Tibial nerve (tissue), 3 donors: ENCODE results near the gene PROB1.

Experiments used
- CTCF ChIP-seq, 5 experiments: fragments of 200-600 bp in 3 of 5; fragments of 450-650 bp in 2 of 5; sonication (generic) in 3 of 5; IDR thresholded peaks; one replicate each; pipeline ENCODE4 v1.5.1; 2016 to 2019; ENCODE audit warnings: antibody characterized with exemption in 5 of 5, mild to moderate bottlenecking in 3 of 5, moderate library complexity in 2 of 5
- POLR2A ChIP-seq, 2 donors: fragments of 450-650 bp; IDR thresholded peaks; one replicate each; pipeline ENCODE4 v1.6.1; 2017; ENCODE audit warnings: antibody characterized with exemption in 2 of 2, mild to moderate bottlenecking in 2 of 2, moderate library complexity in 2 of 2

DNA sequence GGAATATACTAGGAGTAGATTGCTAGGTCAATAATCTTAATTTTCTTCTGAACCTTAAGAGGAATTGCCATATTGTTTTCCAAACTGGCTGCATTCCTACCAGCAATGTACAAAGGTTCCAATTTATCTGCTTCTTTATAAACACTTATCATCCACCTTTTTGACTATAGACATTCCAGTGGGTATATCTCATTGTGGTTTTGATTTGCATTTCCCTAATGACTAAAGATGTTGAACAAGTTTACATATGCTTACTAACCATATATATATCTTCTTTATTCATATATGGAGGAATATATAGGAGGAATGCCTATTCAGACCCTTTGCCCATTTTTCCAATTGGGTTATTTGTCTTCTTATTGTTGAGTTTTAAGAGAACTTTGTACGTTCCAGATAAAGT is 36.8 kb upstream of the PROB1 start:
- no peak for TF ChIP-seq CTCF (IDR thresholded peaks at IDR 0.05)
- no peak for TF ChIP-seq POLR2A (IDR thresholded peaks at IDR 0.05)
